CD8-positive, alpha-beta memory T cell (primary cell): ENCODE results near the gene KLK13. TPM values are rescaled to one million over a fixed set of nuclear protein-coding genes. Genes with fewer than 3 reads are reported as not detected.

ENCODE experiments used
- CTCF ChIA-PET: fragments of 350-600 bp; sonication (Branson Sonifier 250); formaldehyde crosslinking; loops from one replicate; lab custom pipeline; 2021; ENCODE audit warnings: antibody characterized with exemption; lab: Charles Lee
- POLR2A ChIA-PET: fragments of 350-600 bp; sonication (Branson Sonifier 250); formaldehyde crosslinking; loops from one replicate; lab custom pipeline; 2021; ENCODE audit warnings: antibody characterized with exemption; lab: Charles Lee
- DNase-seq, 5 donors: peaks; one replicate each; pipeline versions ENCODE4 v3.0.0 to v3.0.0-alpha.2; 2020 to 2022; ENCODE audit warnings: mixed read lengths in 1 of 5
- H3K27ac ChIP-seq: one replicate; pipeline ENCODE4 v1.7.0; 2013; ENCODE audit warnings: low read depth, mild to moderate bottlenecking, low read length, moderate library complexity
- H3K27me3 ChIP-seq: 2 replicates; pipeline ENCODE4 v1.7.0; 2013; ENCODE audit warnings: low read length, mild to moderate bottlenecking; ENCODE audit not compliant: insufficient read depth, poor library complexity, severe bottlenecking
- H3K36me3 ChIP-seq: 2 replicates; pipeline ENCODE4 v1.7.0; 2013; ENCODE audit warnings: mild to moderate bottlenecking, low read length, moderate library complexity; ENCODE audit not compliant: insufficient read depth
- H3K4me1 ChIP-seq: 2 replicates; pipeline ENCODE4 v1.7.0; 2013; ENCODE audit warnings: mild to moderate bottlenecking, low read length, moderate library complexity; ENCODE audit not compliant: insufficient read depth
- H3K4me3 ChIP-seq: 2 replicates; pipeline ENCODE4 v1.7.0; 2013; ENCODE audit warnings: mild to moderate bottlenecking, low read length
- H3K9me3 ChIP-seq: 2 replicates; pipeline ENCODE4 v1.7.0; 2013; ENCODE audit warnings: mild to moderate bottlenecking, low read length
- H3K27ac Mint-ChIP-seq, 8 donors: one replicate each; pipeline ENCODE4 v1.8.0; 2020 to 2021; ENCODE audit warnings: mixed read lengths in 8 of 8, mild to moderate bottlenecking in 6 of 8, inconsistent platforms in 3 of 8, moderate library complexity in 3 of 8
- H3K27me3 Mint-ChIP-seq, 2 donors: one replicate each; pipeline ENCODE4 v1.8.0; 2020 to 2021; ENCODE audit warnings: mixed read lengths in 2 of 2, mild to moderate bottlenecking in 1 of 2, moderate library complexity in 1 of 2
- H3K36me3 Mint-ChIP-seq, 3 donors: one replicate each; pipeline ENCODE4 v1.8.0; 2020 to 2021; ENCODE audit warnings: mixed read lengths in 3 of 3, inconsistent platforms in 1 of 3, mild to moderate bottlenecking in 1 of 3
- H3K4me1 Mint-ChIP-seq, 3 donors: one replicate each; pipeline ENCODE4 v1.8.0; 2020 to 2021; ENCODE audit warnings: mixed read lengths in 3 of 3, inconsistent platforms in 1 of 3, mild to moderate bottlenecking in 1 of 3
- H3K4me3 Mint-ChIP-seq, 7 donors: one replicate each; pipeline ENCODE4 v1.8.0; 2020 to 2021; ENCODE audit warnings: mixed read lengths in 7 of 7, mild to moderate bottlenecking in 6 of 7, moderate library complexity in 4 of 7, inconsistent platforms in 2 of 7
- H3K9me3 Mint-ChIP-seq, 5 donors: one replicate each; pipeline ENCODE4 v1.8.0; 2020 to 2022; ENCODE audit warnings: mixed read lengths in 5 of 5, mild to moderate bottlenecking in 3 of 5, moderate library complexity in 2 of 5, inconsistent platforms in 1 of 5
- polyA plus RNA-seq: library from polyadenylated mRNA; unstranded; fragments of 300-500 nt; fragmentation: Illumina TruSeq; gene quantifications from one replicate; pipeline ENCODE4 v1.2.3, GENCODE V29; 2021
- total RNA-seq, 2 experiments: library from RNA; stranded (reverse); gene quantifications; one replicate each; pipeline ENCODE4 v1.2.3, GENCODE V29; 2021

KLK13 gene
- total and polyA plus RNA-seq, 3 experiments from 2014 or later = not detected

DNA sequence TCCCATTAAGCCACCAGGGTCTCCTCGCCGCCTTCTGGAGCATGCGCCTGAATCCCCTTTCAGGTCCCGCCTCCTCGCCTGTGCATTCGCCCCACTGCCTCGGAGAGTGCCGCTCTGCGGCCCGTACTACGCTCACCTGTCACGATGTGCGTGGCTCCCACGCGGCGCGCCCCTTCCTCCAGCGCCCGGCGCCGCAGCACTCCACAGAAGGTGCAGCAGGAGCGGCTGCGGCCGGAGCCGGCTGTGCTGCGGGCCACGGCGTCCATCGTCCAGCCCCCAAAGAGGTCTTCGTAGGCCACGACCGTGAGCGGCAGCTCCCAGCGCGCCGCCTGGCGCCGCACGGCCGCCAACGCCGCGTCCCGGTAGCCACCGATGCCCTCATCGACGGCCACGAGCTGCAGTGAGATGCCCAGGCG lies 39.0 kb upstream of the KLK13 start:
- CTCF ChIA-PET = interaction anchor here (1.3 kb wide), 1 partner anchor 9 kb away, joined by 3 read pairs; no protein-coding TSS in a partner anchor
- Mint-ChIP-seq H3K27ac (peak overlapping the region in 2 of 8 donors; percentile 56 to 62), H3K27me3 (peaks cover 0 to 3% of the 10 kb centered on the region in 2 donors), H3K36me3 (peaks cover 0 to 77% (median 8%) of the 10 kb centered on the region in 3 donors), H3K9me3 (no peaks in the 10 kb centered on the region), H3K4me3 (no peak overlapping the region), H3K4me1 (peaks cover 62 to 77% (median 73%) of the 10 kb centered on the region in 3 donors)
- Histone ChIP-seq H3K9me3 (no peaks in the 10 kb centered on the region), H3K4me3 (no peak overlapping the region), H3K27ac (no peak overlapping the region), H3K27me3 (no peaks in the 10 kb centered on the region), H3K36me3 (peaks cover 6% of the 10 kb centered on the region), H3K4me1 (peaks cover 22% of the 10 kb centered on the region)
- DNase-seq = no peak
- POLR2A ChIA-PET = no interaction called here

DNA sequence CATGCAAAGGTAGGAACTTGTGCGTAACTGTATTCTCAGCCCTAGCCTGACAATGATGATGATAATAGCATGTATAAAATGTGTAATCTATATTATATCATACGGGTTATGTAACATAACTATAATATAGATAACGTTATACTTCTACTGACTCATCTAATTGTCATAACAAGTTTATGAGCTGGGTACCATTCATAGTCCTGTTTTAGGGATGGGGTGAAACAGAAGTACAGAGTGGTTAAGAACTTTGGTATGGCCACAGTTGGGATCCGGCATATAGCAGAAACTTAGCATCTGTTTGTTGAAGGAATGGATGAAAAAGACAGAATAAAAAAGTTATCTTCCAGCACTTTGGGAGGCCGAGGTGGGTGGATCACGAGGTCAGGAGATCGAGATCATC lies 38.1 kb upstream of the KLK13 start:
- POLR2A ChIA-PET = no interaction called here
- H3K9me3 Mint-ChIP-seq = no peaks in the 10 kb centered on the region
- H3K27me3 Mint-ChIP-seq = no peaks in the 10 kb centered on the region
- CTCF ChIA-PET = interaction anchor here (1.3 kb wide), 1 partner anchor 9 kb away, joined by 3 read pairs; no protein-coding TSS in a partner anchor
- peaks cover 53 to 68% (median 64%) of the 10 kb centered on the region in 3 donors for H3K4me1 Mint-ChIP-seq
- DNase-seq = no peak
- Histone ChIP-seq H3K27me3 (no peaks in the 10 kb centered on the region), H3K27ac (no peak overlapping the region), H3K9me3 (no peaks in the 10 kb centered on the region), H3K4me3 (no peak overlapping the region), H3K36me3 (peaks cover 6% of the 10 kb centered on the region), H3K4me1 (peaks cover 19% of the 10 kb centered on the region)
- peaks cover 0 to 73% (median 8%) of the 10 kb centered on the region in 3 donors for H3K36me3 Mint-ChIP-seq
- H3K27ac Mint-ChIP-seq = no peak overlapping the region
- no peak overlapping the region for H3K4me3 Mint-ChIP-seq

DNA sequence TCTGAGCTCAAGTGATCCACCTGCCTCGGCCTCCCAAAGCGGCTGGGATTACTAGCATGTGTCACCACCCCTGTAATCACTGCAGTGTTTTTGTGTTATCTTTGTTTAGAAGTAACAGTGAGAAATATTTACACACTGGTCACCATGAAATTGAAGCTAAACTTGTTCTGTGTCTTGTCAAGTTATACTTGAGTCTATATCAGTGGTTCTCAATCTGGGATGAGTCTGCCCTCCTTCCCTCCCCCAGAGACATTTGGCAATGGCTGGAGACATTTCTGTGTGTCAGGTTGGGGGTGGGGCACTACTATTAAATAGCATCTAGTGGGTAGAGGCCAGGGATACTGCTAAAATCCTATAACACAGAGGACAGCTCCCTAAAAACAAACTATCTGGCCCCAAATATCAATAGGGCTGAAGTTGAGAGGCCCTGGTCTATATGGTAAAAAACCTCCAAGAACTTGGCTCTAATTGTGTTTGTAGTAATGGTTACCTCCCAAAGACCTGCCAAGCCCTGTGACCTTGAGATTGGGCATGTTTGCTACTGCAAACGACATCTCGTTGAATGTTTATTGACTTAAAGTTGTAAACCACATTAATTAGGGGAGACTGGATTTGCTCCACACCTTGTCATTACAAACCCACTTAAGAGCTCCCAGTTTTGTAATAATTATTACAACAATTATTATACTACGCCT lies 36.4 kb upstream of the KLK13 start:
- H3K27me3 Mint-ChIP-seq = no peaks in the 10 kb centered on the region
- no peaks in the 10 kb centered on the region for H3K27me3 ChIP-seq
- no peaks in the 10 kb centered on the region for H3K9me3 Mint-ChIP-seq
- H3K36me3 ChIP-seq = peaks cover 6% of the 10 kb centered on the region
- H3K36me3 Mint-ChIP-seq = peaks cover 5 to 82% (median 8%) of the 10 kb centered on the region in 3 donors
- no peak overlapping the region for H3K4me3 ChIP-seq
- peaks cover 13% of the 10 kb centered on the region for H3K4me1 ChIP-seq
- H3K9me3 ChIP-seq = no peaks in the 10 kb centered on the region
- no peak for DNase-seq
- H3K4me3 Mint-ChIP-seq = no peak overlapping the region
- H3K4me1 Mint-ChIP-seq = peaks cover 52 to 65% (median 62%) of the 10 kb centered on the region in 3 donors
- ChIA-PET POLR2A (no interaction called here), CTCF (interaction anchor here (0.9 to 1.6 kb wide), 2 partner anchors 56 to 744 kb away, joined by 3 read pairs; no protein-coding TSS in a partner anchor)
- peak overlapping the region in 4 of 8 donors; percentile 27 to 44 (median 38) for H3K27ac Mint-ChIP-seq
- H3K27ac ChIP-seq = no peak overlapping the region

DNA sequence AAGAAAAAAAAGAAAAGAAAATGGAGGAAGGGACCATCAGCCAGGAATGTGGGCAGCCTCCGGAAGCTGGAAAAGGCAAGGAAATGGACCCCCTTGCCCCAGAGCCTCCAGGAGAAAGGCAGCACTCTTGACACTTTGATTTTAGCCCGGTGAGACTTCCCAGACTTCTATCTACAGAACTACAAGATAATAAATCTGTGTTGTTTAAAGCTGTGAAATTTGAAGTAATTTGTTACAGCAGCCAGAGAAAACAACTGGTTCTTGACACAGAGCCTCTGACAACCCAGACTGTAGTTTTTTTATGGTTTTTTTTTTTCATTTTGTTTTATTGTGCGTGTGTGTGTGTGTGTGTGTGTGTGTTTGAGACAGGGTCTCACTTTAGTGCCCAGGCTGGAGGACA lies 35.7 kb upstream of the KLK13 start:
- no peak overlapping the region for H3K27ac ChIP-seq
- H3K4me3 ChIP-seq = no peak overlapping the region
- H3K4me3 Mint-ChIP-seq = peak overlapping the region in 1 of 7 donors; percentile 63
- no peaks in the 10 kb centered on the region for H3K27me3 Mint-ChIP-seq
- POLR2A ChIA-PET = no interaction called here
- DNase-seq = no peak
- peaks cover 5 to 77% (median 5%) of the 10 kb centered on the region in 3 donors for H3K36me3 Mint-ChIP-seq
- no peaks in the 10 kb centered on the region for H3K9me3 ChIP-seq
- peaks cover 13% of the 10 kb centered on the region for H3K4me1 ChIP-seq
- CTCF ChIA-PET = no interaction called here
- H3K4me1 Mint-ChIP-seq = peaks cover 47 to 58% (median 58%) of the 10 kb centered on the region in 3 donors
- H3K36me3 ChIP-seq = peaks cover 6% of the 10 kb centered on the region
- H3K9me3 Mint-ChIP-seq = no peaks in the 10 kb centered on the region
- H3K27me3 ChIP-seq = no peaks in the 10 kb centered on the region
- H3K27ac Mint-ChIP-seq = no peak overlapping the region

DNA sequence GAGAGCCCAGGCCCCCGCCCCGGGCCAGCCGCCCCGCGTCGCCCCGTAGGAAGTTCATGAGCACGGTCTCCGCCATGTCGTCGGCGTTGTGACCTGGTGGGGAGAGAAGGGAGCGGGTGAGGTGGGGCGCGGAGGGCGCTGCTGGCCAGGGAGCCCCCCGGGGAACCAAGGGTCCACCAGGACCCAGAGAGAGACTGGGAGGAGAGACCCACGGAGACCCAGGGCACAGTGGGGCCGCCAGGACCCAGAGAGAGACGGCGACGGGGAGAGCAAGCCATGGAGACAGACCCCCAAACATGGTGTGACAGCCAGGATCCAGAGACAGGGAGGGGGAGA lies 34.1 kb upstream of the KLK13 start:
- H3K9me3 Mint-ChIP-seq = no peaks in the 10 kb centered on the region
- POLR2A ChIA-PET = no interaction called here
- H3K4me3 Mint-ChIP-seq = peak overlapping the region in 3 of 7 donors; percentile 27 to 59 (median 41)
- Histone ChIP-seq H3K36me3 (peaks cover 6% of the 10 kb centered on the region), H3K9me3 (no peaks in the 10 kb centered on the region), H3K4me1 (peaks cover 13% of the 10 kb centered on the region), H3K4me3 (no peak overlapping the region), H3K27me3 (no peaks in the 10 kb centered on the region), H3K27ac (no peak overlapping the region)
- peaks cover 35 to 47% (median 46%) of the 10 kb centered on the region in 3 donors for H3K4me1 Mint-ChIP-seq
- peaks cover 2 to 66% (median 5%) of the 10 kb centered on the region in 3 donors for H3K36me3 Mint-ChIP-seq
- CTCF ChIA-PET = no interaction called here
- peak overlapping the region in 3 of 8 donors; percentile 27 to 50 (median 29) for H3K27ac Mint-ChIP-seq
- no peaks in the 10 kb centered on the region for H3K27me3 Mint-ChIP-seq
- no peak for DNase-seq

DNA sequence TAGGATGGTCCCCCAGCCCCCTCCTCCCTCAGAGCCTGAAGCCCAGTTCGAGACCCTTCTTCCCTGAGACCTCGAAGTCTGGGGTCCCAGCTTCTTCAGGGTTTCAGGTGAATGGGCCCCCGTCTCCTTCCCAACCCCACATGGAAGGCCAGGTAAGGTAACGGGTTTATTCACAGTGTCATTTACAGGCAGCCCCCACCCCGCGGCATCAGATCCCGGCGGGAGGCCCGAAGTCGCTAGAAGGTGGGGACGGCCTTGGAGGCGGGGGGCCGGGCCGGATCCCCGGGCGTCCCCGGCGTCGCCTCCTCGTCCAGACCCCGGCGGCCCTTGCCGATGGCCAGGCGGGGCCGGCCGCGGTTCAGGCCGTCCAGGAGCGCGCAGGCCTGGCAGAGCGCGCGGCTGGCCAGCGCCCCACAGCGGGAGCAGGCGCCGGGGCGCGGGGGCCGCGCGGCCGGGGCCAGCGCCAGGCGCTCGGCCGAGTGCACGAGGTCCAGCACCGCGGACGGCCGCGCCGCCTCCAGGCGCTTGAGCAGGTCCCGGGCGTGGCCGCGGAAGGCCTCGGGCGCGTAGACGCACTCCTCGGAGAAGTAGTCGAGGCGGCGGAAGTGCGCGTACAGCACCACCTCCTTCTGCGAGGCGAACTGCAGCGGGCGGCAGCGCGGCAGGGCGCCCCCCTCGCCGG lies 33.6 kb upstream of the KLK13 start:
- Mint-ChIP-seq H3K27me3 (no peaks in the 10 kb centered on the region), H3K36me3 (peaks cover 2 to 61% (median 5%) of the 10 kb centered on the region in 3 donors), H3K9me3 (no peaks in the 10 kb centered on the region), H3K27ac (no peak overlapping the region), H3K4me3 (peak overlapping the region in 1 of 7 donors; percentile 27), H3K4me1 (peaks cover 35 to 44% (median 42%) of the 10 kb centered on the region in 3 donors)
- ChIA-PET CTCF (no interaction called here), POLR2A (no interaction called here)
- H3K4me1 ChIP-seq = peaks cover 13% of the 10 kb centered on the region
- H3K4me3 ChIP-seq = no peak overlapping the region
- H3K27ac ChIP-seq = no peak overlapping the region
- no peaks in the 10 kb centered on the region for H3K9me3 ChIP-seq
- H3K36me3 ChIP-seq = peaks cover 6% of the 10 kb centered on the region
- no peaks in the 10 kb centered on the region for H3K27me3 ChIP-seq
- DNase-seq = peak; percentile 12 to 67 (median 27)

DNA sequence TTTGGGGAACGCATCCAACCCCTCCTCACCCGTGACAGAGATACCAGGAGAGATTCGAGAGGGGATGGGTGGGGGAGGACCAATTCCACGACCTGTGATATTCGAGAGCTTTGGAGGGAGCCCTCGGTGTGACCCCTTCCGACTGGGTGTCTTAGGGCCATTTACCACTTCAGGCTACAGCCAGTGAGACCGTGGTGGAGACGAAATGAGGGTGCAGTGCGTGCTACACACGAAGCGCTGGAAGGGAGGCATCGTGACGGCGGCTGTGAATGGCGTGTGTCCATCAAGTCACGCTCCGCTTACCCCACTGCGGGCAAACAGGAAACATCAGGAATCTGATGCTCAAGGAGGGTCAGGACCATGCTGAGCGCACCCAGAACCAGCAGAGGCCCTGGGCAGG lies 32.9 kb upstream of the KLK13 start:
- Mint-ChIP-seq H3K4me1 (peaks cover 35 to 37% (median 37%) of the 10 kb centered on the region in 3 donors), H3K36me3 (peaks cover 2 to 54% (median 5%) of the 10 kb centered on the region in 3 donors), H3K9me3 (no peaks in the 10 kb centered on the region), H3K4me3 (peak overlapping the region in 1 of 7 donors; percentile 60), H3K27ac (no peak overlapping the region), H3K27me3 (no peaks in the 10 kb centered on the region)
- POLR2A ChIA-PET = no interaction called here
- DNase-seq = no peak
- Histone ChIP-seq H3K36me3 (peaks cover 6% of the 10 kb centered on the region), H3K27me3 (no peaks in the 10 kb centered on the region), H3K9me3 (no peaks in the 10 kb centered on the region), H3K27ac (no peak overlapping the region), H3K4me3 (no peak overlapping the region), H3K4me1 (peaks cover 13% of the 10 kb centered on the region)
- CTCF ChIA-PET = no interaction called here
